ENCODE measurements around the gene CNRIP1.
A peak's percentile ranks its signal among the peaks of the same experiment; 100 is the strongest.

CNRIP1 gene

GRCh38 chr2:68341583-68341982, 21.8 kb upstream of the CNRIP1 start:
- no peak for DNase-seq (ENCODE audit: low spot score)
- Histone ChIP-seq H3K27ac (ENCODE audit: poor library complexity, severe bottlenecking) (no peak overlapping the region), H3K9me3 (ENCODE audit: severe bottlenecking) (no peaks in the 10 kb centered on the region)

GRCh38 chr2:68341062-68341329, 21.2 kb upstream of the CNRIP1 start:
- no peak overlapping the region for H3K4me3 ChIP-seq (ENCODE audit: severe bottlenecking)
- H3K4me1 ChIP-seq (ENCODE audit: insufficient read depth, poor library complexity, severe bottlenecking) = peaks cover 14% of the 10 kb centered on the region
- H3K36me3 ChIP-seq (ENCODE audit: low read depth) = no peaks in the 10 kb centered on the region
- no peak for TF ChIP-seq CTCF (IDR thresholded peaks at IDR 0.05; ENCODE audit: poor library complexity, severe bottlenecking)
- no peaks in the 10 kb centered on the region for H3K27me3 ChIP-seq (ENCODE audit: insufficient read depth, poor library complexity, severe bottlenecking)
- DNase-seq (ENCODE audit: low spot score) (no peak), ATAC-seq (ENCODE audit: low read depth) (no peak)
- no peaks in the 10 kb centered on the region for H3K9me3 ChIP-seq (ENCODE audit: severe bottlenecking)
- no peak overlapping the region for H3K27ac ChIP-seq (ENCODE audit: poor library complexity, severe bottlenecking)

More at GRCh38 chr2:68341583-68341982, 21.8 kb upstream of the CNRIP1 start:
- no peak for TF ChIP-seq CTCF (IDR thresholded peaks at IDR 0.05; ENCODE audit: poor library complexity, severe bottlenecking)
- H3K27me3 ChIP-seq (ENCODE audit: insufficient read depth, poor library complexity, severe bottlenecking) = no peaks in the 10 kb centered on the region
- H3K36me3 ChIP-seq (ENCODE audit: low read depth) = no peaks in the 10 kb centered on the region
- peaks cover 10% of the 10 kb centered on the region for H3K4me1 ChIP-seq (ENCODE audit: insufficient read depth, poor library complexity, severe bottlenecking)
- H3K4me3 ChIP-seq (ENCODE audit: severe bottlenecking) = no peak overlapping the region
- no peak for ATAC-seq (ENCODE audit: low read depth)

GRCh38 chr2:68340226-68341061, 20.7 kb upstream of the CNRIP1 start:
- no peaks in the 10 kb centered on the region for H3K27me3 ChIP-seq (ENCODE audit: insufficient read depth, poor library complexity, severe bottlenecking)
- DNase-seq (ENCODE audit: low spot score) (no peak), ATAC-seq (ENCODE audit: low read depth) (no peak)
- H3K4me3 ChIP-seq (ENCODE audit: severe bottlenecking) = no peak overlapping the region
- no peak overlapping the region for H3K27ac ChIP-seq (ENCODE audit: poor library complexity, severe bottlenecking)
- no peaks in the 10 kb centered on the region for H3K9me3 ChIP-seq (ENCODE audit: severe bottlenecking)
- peaks cover 20% of the 10 kb centered on the region for H3K4me1 ChIP-seq (ENCODE audit: insufficient read depth, poor library complexity, severe bottlenecking)
- no peak for TF ChIP-seq CTCF (IDR thresholded peaks at IDR 0.05; ENCODE audit: poor library complexity, severe bottlenecking)
- no peaks in the 10 kb centered on the region for H3K36me3 ChIP-seq (ENCODE audit: low read depth)

GRCh38 chr2:68336192-68336591, 16.4 kb upstream of the CNRIP1 start:
- Histone ChIP-seq H3K27ac (ENCODE audit: poor library complexity, severe bottlenecking) (peak overlapping the region; percentile 69), H3K4me1 (ENCODE audit: insufficient read depth, poor library complexity, severe bottlenecking) (peaks cover 16% of the 10 kb centered on the region), H3K27me3 (ENCODE audit: insufficient read depth, poor library complexity, severe bottlenecking) (no peaks in the 10 kb centered on the region), H3K4me3 (ENCODE audit: severe bottlenecking) (no peak overlapping the region), H3K9me3 (ENCODE audit: severe bottlenecking) (no peaks in the 10 kb centered on the region), H3K36me3 (ENCODE audit: low read depth) (no peaks in the 10 kb centered on the region)
- no peak for TF ChIP-seq CTCF (IDR thresholded peaks at IDR 0.05; ENCODE audit: poor library complexity, severe bottlenecking)
- ATAC-seq (ENCODE audit: low read depth) (peak; percentile 73), DNase-seq (ENCODE audit: low spot score) (no peak)

DNA sequence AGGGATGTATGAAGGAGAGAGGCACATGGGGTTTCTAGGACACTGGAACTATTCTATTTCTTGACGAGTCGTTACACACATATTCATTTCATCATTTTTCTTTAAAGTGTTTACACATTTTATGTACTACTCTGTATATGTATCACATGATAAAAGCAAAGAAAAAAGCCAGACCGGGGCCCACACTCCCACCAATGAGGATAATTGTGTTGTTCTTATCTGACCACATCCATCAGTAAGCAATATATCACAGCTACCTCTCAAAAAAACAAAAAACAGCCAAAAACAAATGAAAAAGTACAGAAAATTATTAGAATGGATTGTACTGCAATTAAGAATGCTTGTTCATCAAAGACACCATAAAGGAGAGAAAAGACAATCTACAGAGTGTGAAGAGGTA, 14.2 kb upstream of the CNRIP1 start:
- Histone ChIP-seq H3K36me3 (ENCODE audit: low read depth) (no peaks in the 10 kb centered on the region), H3K27ac (ENCODE audit: poor library complexity, severe bottlenecking) (no peak overlapping the region), H3K9me3 (ENCODE audit: severe bottlenecking) (no peaks in the 10 kb centered on the region), H3K27me3 (ENCODE audit: insufficient read depth, poor library complexity, severe bottlenecking) (no peaks in the 10 kb centered on the region), H3K4me1 (ENCODE audit: insufficient read depth, poor library complexity, severe bottlenecking) (peaks cover 16% of the 10 kb centered on the region), H3K4me3 (ENCODE audit: severe bottlenecking) (no peak overlapping the region)
- ATAC-seq (ENCODE audit: low read depth) = no peak
- no peak for TF ChIP-seq CTCF (IDR thresholded peaks at IDR 0.05; ENCODE audit: poor library complexity, severe bottlenecking)
- DNase-seq (ENCODE audit: low spot score) = no peak

Measured in RWPE2 (cell line).